Pancreas (tissue), 10 donors: ENCODE data around the gene CDH10. TPM values are rescaled to one million over a fixed set of nuclear protein-coding genes. Genes with fewer than 3 reads are reported as not detected.
A peak's percentile ranks its signal among the peaks of the same experiment; 100 is the strongest.

ENCODE experiments used
- ATAC-seq, 4 donors: fragments of 200-7000 bp; cut with Tn5 transposase; one replicate each; pipeline versions ENCODE4 v1.8.0 to v1.9.1; 2020; ENCODE audit warnings: mild to moderate bottlenecking in 4 of 4, moderate library complexity in 4 of 4
- DNase-seq, 6 donors: peaks; one replicate each; pipeline ENCODE4 v3.0.0-alpha.2; 2020
- FAIRE-seq: peaks from 2 replicates; lab custom pipeline; 2012; peaks lifted over from hg19 to GRCh38; lab: Jason Lieb, UNC
- H3K27ac ChIP-seq, 4 donors: fragments of 200-600 bp; sonication (generic); 1 replicate in 3 of 4; 2 replicates in 1 of 4; pipeline versions ENCODE4 v1.5.0 to v1.8.0; 2020
- H3K27me3 ChIP-seq, 4 donors: fragments of 200-600 bp; one replicate each; pipeline ENCODE4 v1.8.0; 2021
- H3K36me3 ChIP-seq, 3 donors: fragments of 200-600 bp; sonication (generic) in 1 of 3; one replicate each; pipeline versions ENCODE4 v1.5.0 to v1.8.0; 2020 to 2021
- H3K4me1 ChIP-seq, 3 donors: fragments of 200-600 bp; one replicate each; pipeline ENCODE4 v1.8.0; 2021
- H3K4me3 ChIP-seq, 4 donors: fragments of 200-600 bp; sonication (generic) in 2 of 4; one replicate each; pipeline versions ENCODE4 v1.5.0 to v1.8.0; 2020 to 2021
- H3K9me3 ChIP-seq, 4 donors: fragments of 200-600 bp; one replicate each; pipeline ENCODE4 v1.8.0; 2021
- WGBS, 2 donors: extraction: QIAGEN DNeasy Blood & Tissue Kit; methylation state at CpG; one replicate each; pipeline ENCODE4 v1.1.7; 2013; 5-methylcytosine and 5-hydroxymethylcytosine counted together
- intact Hi-C, 3 donors: fragments of 100-400 bp; cut with DNase I; formaldehyde crosslinking; loops; one replicate each; pipeline versions ENCODE4 v1.11.1 to v1.14.2; 2022
- polyA plus RNA-seq, 2 donors: library from polyadenylated mRNA; stranded (reverse); fragments of 200-250 nt; gene quantifications; one replicate each; pipeline ENCODE4 v1.2.3, GENCODE V29; 2013
- total RNA-seq, 6 donors: library from RNA; stranded (reverse); fragmentation: NEBNext Ultra II Directional in 4 of 6; extraction: Animal tissue kit (Norgen Biotek cat#: 25700) in 4 of 6; gene quantifications; one replicate each; pipeline versions ENCODE4 v1.2.1 to v1.2.4, GENCODE V29; 2021 to 2023
- TF ChIP-seq, protein P1 (sequence below), 4 donors: fragments of 200-600 bp; sonication (generic) in 3 of 4; IDR thresholded peaks; one replicate each; pipeline versions ENCODE4 v1.5.0 to v1.8.0; 2021; ENCODE audit warnings: antibody characterized with exemption in 4 of 4
- donor health status: healthy with polysubstance abuse.
- donor health status: DM: no; HTN: no; CAD: no; lungs with moderate emphysema.
- donor health status: DM: no; HTN: no; CAD: no.
- donor health status: control.
- donor health status: control.
- donor health status: Bipolar disorder and iron deficiency.
- donor health status: DM: yes; HTN: yes; CAD: no.
- donor health status: DM: no; HTN: no; CAD: no.
- donor health status: DM: no; HTN: no; CAD: no.
- donor health status: DM: yes; HTN: yes; CAD: no.

CDH10 gene
- total RNA-seq (under 1 TPM; 0.14 to 0.98 (median 0.35) TPM), polyA plus RNA-seq (1 to 10 TPM in 1 of 2 donors, under 1 TPM in 1; 0.53 to 2.9 TPM)

DNA sequence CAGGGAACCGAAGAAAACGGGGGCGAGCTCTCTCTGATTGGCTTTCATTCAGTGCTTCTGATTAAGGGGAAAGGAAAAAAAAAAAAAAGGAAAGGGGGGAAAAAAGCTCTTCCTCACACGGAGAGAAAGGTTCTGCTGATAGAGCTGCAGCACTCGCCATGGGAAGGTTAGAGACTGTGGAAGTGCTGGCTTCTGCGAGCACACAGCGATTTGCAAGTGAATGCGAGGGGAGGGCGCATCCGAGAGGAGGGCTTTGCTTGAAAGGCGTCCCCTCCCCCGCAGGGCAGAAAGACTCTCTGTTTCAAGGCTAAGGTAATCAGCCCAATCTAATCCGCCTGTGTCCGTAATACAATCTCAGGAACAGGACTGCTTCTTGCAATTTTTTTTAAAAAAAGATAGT lies at the start of gene CDH10:
Gene CDH10 (minus strand): TSS at position 218 of the 400 bp plus-strand sequence. CDS start 51,488 bp downstream, outside the sequence.
- ATAC-seq (peak in 3 of 4 donors; percentile 53 to 82 (median 74)), DNase-seq (peak in 3 of 6 donors; percentile 6 to 37 (median 11)), FAIRE-seq (no peak)
- TF ChIP-seq, protein P1, sequence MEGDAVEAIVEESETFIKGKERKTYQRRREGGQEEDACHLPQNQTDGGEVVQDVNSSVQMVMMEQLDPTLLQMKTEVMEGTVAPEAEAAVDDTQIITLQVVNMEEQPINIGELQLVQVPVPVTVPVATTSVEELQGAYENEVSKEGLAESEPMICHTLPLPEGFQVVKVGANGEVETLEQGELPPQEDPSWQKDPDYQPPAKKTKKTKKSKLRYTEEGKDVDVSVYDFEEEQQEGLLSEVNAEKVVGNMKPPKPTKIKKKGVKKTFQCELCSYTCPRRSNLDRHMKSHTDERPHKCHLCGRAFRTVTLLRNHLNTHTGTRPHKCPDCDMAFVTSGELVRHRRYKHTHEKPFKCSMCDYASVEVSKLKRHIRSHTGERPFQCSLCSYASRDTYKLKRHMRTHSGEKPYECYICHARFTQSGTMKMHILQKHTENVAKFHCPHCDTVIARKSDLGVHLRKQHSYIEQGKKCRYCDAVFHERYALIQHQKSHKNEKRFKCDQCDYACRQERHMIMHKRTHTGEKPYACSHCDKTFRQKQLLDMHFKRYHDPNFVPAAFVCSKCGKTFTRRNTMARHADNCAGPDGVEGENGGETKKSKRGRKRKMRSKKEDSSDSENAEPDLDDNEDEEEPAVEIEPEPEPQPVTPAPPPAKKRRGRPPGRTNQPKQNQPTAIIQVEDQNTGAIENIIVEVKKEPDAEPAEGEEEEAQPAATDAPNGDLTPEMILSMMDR (IDR thresholded peaks at IDR 0.05), result no peak
- intact Hi-C loops, result no loop called here
- Histone ChIP-seq H3K4me1 (no peaks in the 10 kb centered on the region), H3K9me3 (no peaks in the 10 kb centered on the region), H3K36me3 (no peaks in the 10 kb centered on the region), H3K27ac (no peak within 1 kb of the TSS), H3K27me3 (peaks cover 0 to 20% (median 1%) of the 10 kb centered on the region in 4 donors), H3K4me3 (no peak within 1 kb of the TSS)
- 1 to 2% methylated on average over 14 of the region's 14 CpGs for WGBS, 2 donors

DNA sequence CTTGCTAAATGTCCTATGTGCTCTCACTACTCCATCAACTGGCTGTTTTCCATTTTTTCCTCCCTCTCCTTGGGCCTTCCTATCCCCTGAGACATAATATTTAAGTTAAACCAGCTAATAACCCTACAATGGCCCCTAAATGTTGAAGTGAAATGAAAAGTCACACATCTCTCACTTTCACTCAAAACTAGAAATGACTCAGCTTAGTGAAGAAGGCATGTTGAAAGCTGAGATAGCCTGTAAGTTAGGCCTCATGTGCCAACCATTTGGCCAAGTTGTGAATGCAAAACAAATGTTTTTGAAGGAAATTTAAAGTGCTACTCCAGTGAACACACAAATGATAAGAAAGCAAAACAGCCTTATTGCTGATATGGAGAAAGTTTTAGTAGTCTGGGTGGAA lies 48.8 kb upstream of the CDH10 start:
- DNase-seq (no peak), ATAC-seq (no peak), FAIRE-seq (no peak)
- TF ChIP-seq, protein P1 (IDR thresholded peaks at IDR 0.05), result no peak
- Histone ChIP-seq H3K4me3 (no peak overlapping the region), H3K4me1 (no peaks in the 10 kb centered on the region), H3K9me3 (no peaks in the 10 kb centered on the region), H3K27ac (no peak overlapping the region), H3K36me3 (no peaks in the 10 kb centered on the region), H3K27me3 (no peaks in the 10 kb centered on the region)
- intact Hi-C loops, result no loop called here

DNA sequence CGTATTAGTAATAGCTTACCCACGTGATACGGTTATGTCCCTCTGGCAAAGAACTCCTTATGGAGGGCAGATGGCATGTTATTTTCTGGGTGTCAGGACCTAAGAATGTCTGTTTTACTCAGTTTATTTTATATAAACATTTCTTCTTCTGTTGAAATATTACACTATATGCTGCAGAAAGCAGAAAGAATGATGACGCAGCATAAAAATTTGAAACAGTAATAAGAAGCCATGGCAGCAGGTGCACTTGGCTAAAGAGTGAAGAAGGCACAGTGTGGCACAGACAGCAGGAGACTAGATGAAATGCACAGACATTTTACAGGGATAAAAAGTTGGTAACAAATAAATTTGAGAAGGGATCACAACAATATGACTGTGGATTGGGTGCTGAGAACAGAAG lies 46.3 kb upstream of the CDH10 start:
- WGBS, 2 donors, result 85 to 91% methylated on average over 4 of the region's 4 CpGs
- H3K27ac ChIP-seq, result no peak overlapping the region
- intact Hi-C loops, result no loop called here
- H3K9me3 ChIP-seq, result no peaks in the 10 kb centered on the region
- FAIRE-seq (no peak), ATAC-seq (no peak), DNase-seq (no peak)
- H3K36me3 ChIP-seq, result no peaks in the 10 kb centered on the region
- H3K4me1 ChIP-seq, result no peaks in the 10 kb centered on the region
- no peaks in the 10 kb centered on the region for H3K27me3 ChIP-seq
- TF ChIP-seq, protein P1 (IDR thresholded peaks at IDR 0.05), result no peak
- H3K4me3 ChIP-seq, result no peak overlapping the region

DNA sequence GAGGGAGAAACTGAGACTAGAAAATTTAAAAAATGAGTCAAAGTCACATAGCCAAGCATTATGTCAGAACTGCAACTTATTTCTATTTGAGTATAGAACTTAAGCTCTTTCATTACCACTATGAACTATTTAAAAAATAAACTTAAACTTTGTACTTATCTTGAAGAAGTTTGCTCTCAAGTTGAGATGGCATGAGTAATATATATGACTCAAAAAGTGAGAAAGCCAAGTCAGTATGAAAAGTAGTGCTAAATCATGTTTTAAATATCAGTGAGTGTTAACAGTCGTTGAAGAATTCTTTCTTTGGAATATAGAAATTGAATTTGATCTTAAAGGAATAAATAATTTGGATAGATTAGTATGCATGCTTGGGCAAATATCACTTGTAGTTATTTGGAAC lies 36.3 kb upstream of the CDH10 start:
- Histone ChIP-seq H3K4me3 (no peak overlapping the region), H3K36me3 (no peaks in the 10 kb centered on the region), H3K4me1 (no peaks in the 10 kb centered on the region), H3K27ac (no peak overlapping the region), H3K9me3 (no peaks in the 10 kb centered on the region), H3K27me3 (no peaks in the 10 kb centered on the region)
- ATAC-seq, result no peak
- 33 to 53% methylated on average over 1 of the region's 1 CpG for WGBS, 2 donors
- TF ChIP-seq, protein P1 (IDR thresholded peaks at IDR 0.05), result no peak
- no peak for DNase-seq
- FAIRE-seq, result no peak
- intact Hi-C loops, result no loop called here

DNA sequence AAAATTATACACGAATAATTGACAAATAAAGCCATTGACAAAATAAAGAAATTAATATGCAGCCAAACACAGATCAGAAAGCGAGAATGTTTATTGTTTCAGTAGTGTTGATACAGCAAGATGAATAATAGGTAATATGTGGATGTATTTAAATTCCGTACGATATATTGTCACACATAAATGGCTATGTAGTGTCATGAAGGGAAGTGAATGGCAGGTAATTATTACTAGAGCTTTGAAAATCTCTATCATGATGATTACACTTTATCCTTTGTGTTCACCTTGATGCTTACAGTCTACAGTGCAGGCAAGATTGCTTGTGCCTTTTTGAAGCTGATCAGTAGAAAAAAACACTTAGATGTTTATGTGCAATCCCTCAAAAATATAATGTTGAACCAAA lies 23.3 kb upstream of the CDH10 start:
- intact Hi-C loops, result no loop called here
- ATAC-seq, result no peak
- 74 to 77% methylated on average over 4 of the region's 4 CpGs for WGBS, 2 donors

More for the DNA sequence above, 23.3 kb upstream of the CDH10 start:
- TF ChIP-seq, protein P1 (IDR thresholded peaks at IDR 0.05), result no peak
- no peaks in the 10 kb centered on the region for H3K27me3 ChIP-seq
- no peak overlapping the region for H3K4me3 ChIP-seq
- H3K4me1 ChIP-seq, result no peaks in the 10 kb centered on the region
- H3K36me3 ChIP-seq, result no peaks in the 10 kb centered on the region
- no peaks in the 10 kb centered on the region for H3K9me3 ChIP-seq
- DNase-seq (no peak), FAIRE-seq (no peak)
- H3K27ac ChIP-seq, result no peak overlapping the region
